PC-3 (cell line): ENCODE data around the gene IDH3A. TPM values are rescaled to one million over a fixed set of nuclear protein-coding genes. Genes with fewer than 3 reads are reported as not detected.

Experiments used
- ATAC-seq: fragments of 200-7000 bp; cut with Tn5 transposase; 2 replicates; pipeline ENCODE4 v1.9.1; 2020; ENCODE audit warnings: mild to moderate bottlenecking, moderate library complexity
- BruUV-seq: library from RNA; stranded (reverse); fragments of 400-500 nt; replicated peaks from 2 replicates; lab custom pipeline; 2021; lab: Mats Ljungman, UMichigan
- CTCF ChIA-PET: fragments of 300-600 bp; sonication (Branson Sonifier 250); formaldehyde crosslinking; loops from one replicate; lab custom pipeline; 2022; ENCODE audit warnings: antibody characterized with exemption; lab: Charles Lee
- POLR2A ChIA-PET: fragments of 300-600 bp; sonication (Branson Sonifier 250); formaldehyde crosslinking; loops from one replicate; lab custom pipeline; 2022; ENCODE audit warnings: antibody characterized with exemption; ENCODE audit not compliant: unreplicated experiment; lab: Charles Lee
- DNase-seq: peaks from one replicate; pipeline ENCODE4 v3.0.0-alpha.2; 2015
- H2AFZ ChIP-seq: fragments of 300-600 bp; sonication (generic); 2 replicates; pipeline ENCODE4 v1.6.0; 2016; ENCODE audit warnings: antibody characterized with exemption, low read length
- H3F3A ChIP-seq: fragments of 300-600 bp; sonication (generic); one replicate; pipeline ENCODE4 v1.6.0; 2017; ENCODE audit warnings: antibody characterized with exemption, low read length, control low read depth, mild to moderate bottlenecking; ENCODE audit not compliant: unreplicated experiment
- H3K27ac ChIP-seq: fragments of 300-600 bp; sonication (generic); 2 replicates; pipeline ENCODE4 v1.5.1; 2016; ENCODE audit warnings: mild to moderate bottlenecking, low read length
- H3K27me3 ChIP-seq: fragments of 300-600 bp; sonication (generic); 2 replicates; pipeline ENCODE4 v1.6.1; 2016; ENCODE audit warnings: low read length, mixed read lengths
- H3K36me3 ChIP-seq: fragments of 300-600 bp; sonication (generic); 2 replicates; pipeline ENCODE4 v1.6.1; 2016; ENCODE audit warnings: low read depth, mixed run types, low read length, mixed read lengths
- H3K4me1 ChIP-seq: fragments of 300-600 bp; sonication (generic); 2 replicates; pipeline ENCODE4 v1.5.1; 2016; ENCODE audit warnings: low read length; ENCODE audit not compliant: insufficient read depth
- H3K4me2 ChIP-seq: fragments of 300-600 bp; sonication (generic); 2 replicates; pipeline ENCODE4 v1.6.0; 2016; ENCODE audit warnings: low read length
- H3K4me3 ChIP-seq: fragments of 300-600 bp; sonication (generic); 2 replicates; pipeline ENCODE4 v1.5.1; 2016; ENCODE audit warnings: mild to moderate bottlenecking, low read length, mixed read lengths
- H3K79me2 ChIP-seq: fragments of 300-600 bp; sonication (generic); 2 replicates; pipeline ENCODE4 v1.6.1; 2017; ENCODE audit warnings: low read length, mixed read lengths
- H3K9ac ChIP-seq: fragments of 300-600 bp; sonication (generic); 2 replicates; pipeline ENCODE4 v1.6.0; 2016; ENCODE audit warnings: mild to moderate bottlenecking, low read length
- H3K9me2 ChIP-seq: fragments of 300-600 bp; sonication (generic); replicated peaks from 2 replicates; pipeline ENCODE4 v1.6.1; 2016; ENCODE audit warnings: mixed run types, low read length, mixed read lengths
- H3K9me3 ChIP-seq: fragments of 300-600 bp; sonication (generic); 2 replicates; pipeline ENCODE4 v1.6.1; 2016; ENCODE audit warnings: low read length, mixed read lengths
- H4K20me1 ChIP-seq: fragments of 300-600 bp; sonication (generic); 2 replicates; pipeline ENCODE4 v1.6.1; 2016; ENCODE audit warnings: low read length, mixed read lengths
- EZH2 ChIP-seq: fragments of 300-600 bp; sonication (generic); IDR thresholded peaks from one replicate; pipeline ENCODE4 v1.6.1; 2017; ENCODE audit warnings: antibody characterized with exemption, mild to moderate bottlenecking, low read length; ENCODE audit not compliant: unreplicated experiment
- EZH2phosphoT487 ChIP-seq: fragments of 300-600 bp; sonication (generic); IDR thresholded peaks from 2 replicates; pipeline ENCODE4 v1.6.1; 2018; ENCODE audit warnings: mild to moderate bottlenecking, antibody characterized with exemption, low read length, borderline replicate concordance
- intact Hi-C: fragments of 100-400 bp; cut with micrococcal nuclease; formaldehyde crosslinking; loops from 2 replicates; pipeline ENCODE4 v1.9.0; 2023
- total RNA-seq: library from RNA; depleted of rRNA; stranded (reverse); fragments of >200 nt; gene quantifications from 2 replicates; pipeline ENCODE4 v1.2.3, GENCODE V29; 2014
- TF ChIP-seq, protein P1 (sequence below): fragments of 300-600 bp; sonication (generic); conservative IDR thresholded peaks from 2 replicates; pipeline ENCODE4 v1.5.1; 2017; ENCODE audit warnings: antibody characterized with exemption, low read depth, mild to moderate bottlenecking, low read length

Gene IDH3A
- total RNA-seq, 1 experiment from 2014 or later: 78.8 TPM

DNA sequence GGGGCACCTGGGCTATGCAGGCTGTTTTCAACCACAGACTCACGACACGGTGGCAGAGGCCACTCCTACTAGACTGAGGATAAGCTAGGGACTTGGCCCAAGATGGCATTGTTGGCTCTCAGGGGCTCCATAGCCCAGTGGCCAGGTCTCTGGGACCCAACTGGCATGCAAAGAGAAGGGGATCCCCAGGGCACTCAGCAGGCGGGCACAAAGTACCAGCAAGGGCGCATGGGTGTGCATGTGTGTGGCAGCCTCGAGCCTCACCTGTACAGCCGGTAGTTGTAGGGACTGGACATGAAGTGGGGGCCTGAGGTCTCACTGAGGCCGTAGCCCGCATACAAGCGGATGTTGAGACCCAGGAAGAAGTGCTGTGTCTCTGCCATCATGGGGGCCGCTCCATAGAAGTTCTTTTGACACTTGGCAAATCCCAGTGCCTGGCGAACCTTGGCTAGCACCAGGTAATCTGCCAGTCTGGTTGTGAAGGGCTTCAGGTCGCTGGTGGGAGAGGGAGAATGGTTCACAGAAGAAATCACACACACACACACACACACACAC, 30.2 kb downstream of the IDH3A start:
- Histone ChIP-seq H3K9ac (no peak overlapping the region), H2AFZ (no peak overlapping the region), H3F3A (no peaks in the 10 kb centered on the region), H3K4me1 (no peaks in the 10 kb centered on the region), H3K4me3 (no peak overlapping the region), H3K27me3 (no peaks in the 10 kb centered on the region), H3K9me2 (no peaks in the 10 kb centered on the region), H4K20me1 (no peaks in the 10 kb centered on the region), H3K79me2 (no peaks in the 10 kb centered on the region), H3K9me3 (no peaks in the 10 kb centered on the region), H3K36me3 (no peaks in the 10 kb centered on the region), H3K4me2 (no peak overlapping the region), H3K27ac (no peak overlapping the region)
- intact Hi-C loops: loop anchor here (5.0 kb wide), 1 partner anchor 62 kb away; no protein-coding TSS in a partner anchor
- no peak for ATAC-seq
- TF ChIP-seq EZH2 (no peak), EZH2phosphoT487 (no peak)
- TF ChIP-seq, protein P1, sequence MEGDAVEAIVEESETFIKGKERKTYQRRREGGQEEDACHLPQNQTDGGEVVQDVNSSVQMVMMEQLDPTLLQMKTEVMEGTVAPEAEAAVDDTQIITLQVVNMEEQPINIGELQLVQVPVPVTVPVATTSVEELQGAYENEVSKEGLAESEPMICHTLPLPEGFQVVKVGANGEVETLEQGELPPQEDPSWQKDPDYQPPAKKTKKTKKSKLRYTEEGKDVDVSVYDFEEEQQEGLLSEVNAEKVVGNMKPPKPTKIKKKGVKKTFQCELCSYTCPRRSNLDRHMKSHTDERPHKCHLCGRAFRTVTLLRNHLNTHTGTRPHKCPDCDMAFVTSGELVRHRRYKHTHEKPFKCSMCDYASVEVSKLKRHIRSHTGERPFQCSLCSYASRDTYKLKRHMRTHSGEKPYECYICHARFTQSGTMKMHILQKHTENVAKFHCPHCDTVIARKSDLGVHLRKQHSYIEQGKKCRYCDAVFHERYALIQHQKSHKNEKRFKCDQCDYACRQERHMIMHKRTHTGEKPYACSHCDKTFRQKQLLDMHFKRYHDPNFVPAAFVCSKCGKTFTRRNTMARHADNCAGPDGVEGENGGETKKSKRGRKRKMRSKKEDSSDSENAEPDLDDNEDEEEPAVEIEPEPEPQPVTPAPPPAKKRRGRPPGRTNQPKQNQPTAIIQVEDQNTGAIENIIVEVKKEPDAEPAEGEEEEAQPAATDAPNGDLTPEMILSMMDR: no peak
- BruUV-seq: no TSS peak
- ChIA-PET CTCF (no interaction called here), POLR2A (no interaction called here)
- no peak for DNase-seq

GRCh38 chr15:78179906-78180305, 30.7 kb downstream of the IDH3A start:
- no peak overlapping the region for H3K27ac ChIP-seq
- BruUV-seq: no TSS peak
- POLR2A ChIA-PET: no interaction called here
- no peaks in the 10 kb centered on the region for H3K79me2 ChIP-seq
- no peak for ATAC-seq
- no peak overlapping the region for H3K4me2 ChIP-seq
- intact Hi-C loops: loop anchor here (5.0 kb wide), 1 partner anchor 63 kb away; no protein-coding TSS in a partner anchor
- no peak overlapping the region for H3K9ac ChIP-seq
- no peaks in the 10 kb centered on the region for H4K20me1 ChIP-seq
- TF ChIP-seq EZH2phosphoT487: no peak
- H3K36me3 ChIP-seq: no peaks in the 10 kb centered on the region
- no peaks in the 10 kb centered on the region for H3K27me3 ChIP-seq
- no peaks in the 10 kb centered on the region for H3K4me1 ChIP-seq
- H3K9me2 ChIP-seq: no peaks in the 10 kb centered on the region
- H3F3A ChIP-seq: no peaks in the 10 kb centered on the region
- no peak for DNase-seq
- H2AFZ ChIP-seq: no peak overlapping the region
- CTCF ChIA-PET: no interaction called here
- no peak overlapping the region for H3K4me3 ChIP-seq
- H3K9me3 ChIP-seq: no peaks in the 10 kb centered on the region

DNA sequence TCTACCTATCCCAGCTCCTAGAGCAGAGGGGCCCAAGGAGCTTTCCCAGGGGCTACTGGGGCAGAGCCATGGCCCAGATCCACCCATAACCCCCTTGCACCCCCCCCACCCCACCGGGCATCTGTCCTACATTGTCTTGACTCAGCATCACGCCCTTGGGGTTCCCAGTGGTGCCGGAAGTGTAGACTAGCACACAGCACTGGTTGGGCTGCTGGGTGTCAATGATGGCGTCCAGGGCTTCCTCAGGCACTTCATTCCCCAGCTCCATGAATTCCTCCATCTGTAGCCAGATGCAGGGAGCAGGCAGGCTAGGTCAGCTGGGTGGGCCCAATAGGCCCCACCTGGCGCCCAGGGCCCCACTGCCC, 33.2 kb downstream of the IDH3A start:
- ChIA-PET POLR2A (no interaction called here), CTCF (no interaction called here)
- Histone ChIP-seq H3K9me3 (no peaks in the 10 kb centered on the region), H3K4me1 (no peaks in the 10 kb centered on the region), H3K79me2 (no peaks in the 10 kb centered on the region), H3K9me2 (no peaks in the 10 kb centered on the region), H3K4me3 (no peak overlapping the region), H3K27me3 (no peaks in the 10 kb centered on the region), H2AFZ (no peak overlapping the region), H3K27ac (no peak overlapping the region), H3K9ac (no peak overlapping the region), H3K36me3 (no peaks in the 10 kb centered on the region), H4K20me1 (no peaks in the 10 kb centered on the region), H3F3A (no peaks in the 10 kb centered on the region), H3K4me2 (no peak overlapping the region)
- no peak for ATAC-seq
- no TSS peak for BruUV-seq
- TF ChIP-seq, protein P1: no peak
- TF ChIP-seq EZH2 (no peak), EZH2phosphoT487 (no peak)
- DNase-seq: no peak
- intact Hi-C loops: no loop called here
